Activated naive CD4-positive, alpha-beta T cell (primary cell): ENCODE data around the gene CYP3A5.
"Not testable (repeated sequence)": the region's sequence is repeated elsewhere in the genome, so short reads cannot be mapped to it uniquely, and the experiment has no call there.

Experiments used
- DNase-seq, 4 experiments: peaks; one replicate each; lab custom pipeline; 2025; lab: John Stamatoyannopoulos, UW

Gene CYP3A5

DNA sequence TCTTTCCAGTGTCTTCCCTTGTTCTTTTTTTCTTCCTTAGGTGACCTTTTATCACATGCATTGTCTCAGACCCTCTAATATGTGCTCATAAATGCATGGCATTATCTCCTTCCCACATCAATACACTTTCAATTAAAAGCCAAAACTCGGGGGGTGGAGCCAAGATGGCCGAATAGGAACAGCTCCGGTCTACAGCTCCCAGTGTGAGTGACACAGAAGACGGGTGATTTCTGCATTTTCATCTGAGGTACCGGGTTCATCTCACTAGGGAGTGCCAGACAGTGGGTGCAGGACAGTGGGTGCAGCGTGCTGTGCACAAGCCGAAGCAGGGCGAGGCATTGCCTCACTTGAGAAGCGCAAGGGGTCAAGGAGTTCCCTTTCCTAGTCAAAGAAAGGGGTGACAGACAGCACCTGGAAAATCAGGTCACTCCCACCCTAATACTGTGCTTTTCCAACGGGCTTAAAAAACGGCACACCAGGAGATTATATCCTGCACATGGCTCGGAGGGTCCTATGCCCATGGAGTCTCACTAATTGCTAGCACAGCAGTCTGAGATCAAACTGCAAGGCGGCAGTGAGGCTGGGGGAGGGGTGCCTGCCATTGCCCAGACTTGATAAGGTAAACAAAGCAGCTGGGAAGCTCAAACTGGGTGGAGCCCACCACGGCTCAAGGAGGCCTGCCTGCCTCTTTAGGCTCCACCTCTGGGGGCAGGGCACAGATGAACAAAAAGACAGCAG lies 6.2 kb upstream of the CYP3A5 start:
- not testable (repeated sequence) for DNase-seq

DNA sequence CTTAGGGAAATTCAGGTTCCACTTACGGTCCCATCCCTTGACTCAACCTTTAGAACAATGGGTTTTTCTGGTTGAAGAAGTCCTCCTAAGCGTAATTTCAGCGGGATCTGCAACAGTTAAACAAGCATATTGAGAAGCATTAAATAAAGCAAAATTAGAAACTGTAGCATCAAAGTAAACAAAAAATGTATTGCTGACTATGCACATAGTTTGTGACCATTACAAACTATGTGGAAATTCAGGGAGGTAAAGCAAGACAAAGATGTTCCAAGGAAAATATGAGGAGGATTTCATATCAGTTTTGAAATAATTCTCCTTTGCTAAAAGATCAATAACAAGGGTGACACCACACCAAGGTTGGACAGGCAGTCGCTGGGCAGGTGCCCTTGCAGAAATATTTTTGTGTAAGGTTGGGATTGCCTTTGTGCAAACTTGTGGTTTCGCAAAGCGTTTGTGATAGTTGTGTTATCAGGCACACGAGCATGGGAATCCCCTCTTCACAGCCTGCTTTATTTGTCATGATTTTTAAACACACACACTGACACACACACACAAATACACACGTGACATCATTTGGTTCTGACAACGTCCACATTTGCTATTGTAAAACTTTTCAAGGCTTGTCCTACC lies 5.4 kb upstream of the CYP3A5 start:
- no peak for DNase-seq

DNA sequence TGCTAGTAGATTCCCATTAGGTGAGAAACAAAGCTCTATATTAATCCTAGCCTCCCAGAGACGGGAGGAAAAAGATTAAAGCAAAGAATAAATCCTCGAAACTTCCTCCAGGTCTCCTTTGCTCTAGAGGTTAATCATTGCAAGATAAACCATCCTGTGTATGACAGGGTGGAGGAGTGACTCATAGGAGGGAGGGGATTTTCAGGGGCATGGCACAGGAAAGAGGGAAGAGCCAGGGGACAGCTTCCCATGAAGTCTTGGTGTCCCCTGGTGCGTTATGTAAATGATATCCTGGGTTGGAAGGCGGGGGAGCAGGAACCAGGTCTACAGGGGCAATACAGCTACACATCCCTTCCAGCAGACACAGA lies 780 bp downstream of the CYP3A5 start:
- no peak for DNase-seq

DNA sequence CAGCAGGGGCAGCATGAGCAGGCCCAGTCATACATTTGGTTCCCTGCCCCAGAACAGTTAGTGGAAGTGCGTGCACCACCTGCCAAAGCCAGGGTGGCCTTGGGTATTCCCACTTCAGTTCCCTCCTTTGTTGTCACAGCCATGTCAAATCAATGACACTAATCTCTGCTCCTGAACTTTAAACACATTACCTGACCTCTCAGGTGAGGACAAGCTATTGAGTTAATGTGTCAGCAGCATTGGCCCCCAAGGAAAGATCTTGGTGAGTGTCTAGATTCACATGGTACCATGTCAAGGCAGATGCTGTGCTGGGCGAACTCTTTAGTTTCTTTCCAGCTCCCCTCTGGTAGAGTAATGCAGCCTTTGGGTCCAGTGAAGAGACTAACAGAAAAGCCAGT lies 2.1 kb downstream of the CYP3A5 start:
- DNase-seq: no peak

DNA sequence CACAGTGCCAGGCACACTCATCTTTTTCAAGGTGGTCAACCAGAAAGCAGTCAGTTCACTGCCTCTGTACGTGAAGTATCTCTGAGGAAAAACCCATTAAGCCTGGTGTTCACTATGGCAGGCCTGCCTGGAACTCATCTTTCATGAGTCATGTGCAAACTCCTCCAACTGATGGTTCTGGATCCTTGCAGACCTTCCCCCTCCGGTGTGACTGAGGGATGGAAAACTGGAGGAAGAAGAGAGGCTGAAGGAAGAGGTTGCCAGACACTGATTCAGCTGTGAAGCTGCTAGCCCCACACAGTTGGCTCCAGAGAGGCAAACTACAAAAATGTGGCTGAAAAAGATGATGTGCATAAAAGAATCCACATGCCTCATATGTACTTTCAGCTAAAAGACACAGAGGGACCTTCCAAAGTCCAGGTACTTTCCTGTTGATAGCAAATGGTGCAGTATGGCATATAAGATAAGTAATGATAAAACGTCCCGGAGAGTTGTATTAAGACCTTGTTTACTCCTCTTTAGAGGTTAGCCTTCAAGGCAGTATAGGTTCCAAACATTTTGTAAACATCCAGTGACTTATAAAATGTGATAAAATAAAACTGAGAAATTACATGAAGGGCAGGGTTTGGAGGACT lies 2.7 kb downstream of the CYP3A5 start:
- DNase-seq: no peak

DNA sequence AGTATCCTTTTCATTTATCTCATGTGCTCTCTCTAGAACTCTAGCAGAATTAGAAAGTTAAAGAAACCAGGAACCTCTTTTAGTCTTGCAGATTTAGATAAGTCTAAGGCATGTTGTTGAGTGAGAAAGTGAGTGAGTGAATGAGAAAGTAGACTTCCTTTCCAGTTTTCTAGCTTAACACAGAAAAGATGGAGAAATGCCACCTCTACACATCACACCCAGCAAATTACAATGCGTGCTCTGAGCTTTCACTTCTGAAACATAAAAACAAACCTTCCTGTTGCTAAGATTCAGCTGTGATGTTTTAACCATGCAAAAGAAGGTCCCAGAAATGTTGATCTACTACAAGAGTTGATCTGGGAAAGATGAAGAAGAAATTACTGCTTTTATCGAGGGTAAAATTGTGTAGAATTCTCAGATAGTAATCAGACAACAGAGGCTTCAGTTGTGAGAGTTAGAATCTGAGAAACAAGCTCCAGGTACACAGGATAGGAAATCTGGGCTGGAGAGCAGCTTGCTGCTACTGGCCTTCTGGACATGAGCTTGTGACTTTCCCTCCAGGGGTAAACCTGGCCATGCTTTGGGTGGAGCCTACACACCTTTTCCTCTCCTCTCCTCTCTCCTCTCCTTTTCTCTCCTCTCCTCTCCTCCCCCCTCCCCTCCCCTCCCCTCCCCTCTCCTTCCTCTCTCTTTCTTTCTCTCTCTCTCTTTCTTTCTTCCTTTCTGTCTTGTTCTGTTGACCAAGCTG lies 4.6 kb downstream of the CYP3A5 start:
- DNase-seq: no peak

DNA sequence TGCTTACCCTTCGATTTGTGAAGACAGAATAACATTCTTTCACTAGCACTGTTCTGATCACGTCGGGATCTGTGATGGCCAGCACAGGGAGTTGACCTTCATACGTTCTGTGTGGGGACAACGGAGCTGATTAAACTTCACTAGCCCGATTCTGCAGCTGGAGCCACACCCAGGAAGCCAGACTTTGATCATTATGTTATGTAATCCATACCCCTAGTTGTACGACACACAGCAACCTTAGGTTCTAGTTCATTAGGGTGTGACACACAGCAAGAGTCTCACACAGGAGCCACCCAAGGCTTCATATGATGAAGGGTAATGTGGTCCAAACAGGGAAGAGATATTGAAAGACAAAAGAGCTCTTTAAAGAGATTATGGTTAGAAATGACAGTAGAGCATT lies 7.2 kb downstream of the CYP3A5 start:
- no peak for DNase-seq

DNA sequence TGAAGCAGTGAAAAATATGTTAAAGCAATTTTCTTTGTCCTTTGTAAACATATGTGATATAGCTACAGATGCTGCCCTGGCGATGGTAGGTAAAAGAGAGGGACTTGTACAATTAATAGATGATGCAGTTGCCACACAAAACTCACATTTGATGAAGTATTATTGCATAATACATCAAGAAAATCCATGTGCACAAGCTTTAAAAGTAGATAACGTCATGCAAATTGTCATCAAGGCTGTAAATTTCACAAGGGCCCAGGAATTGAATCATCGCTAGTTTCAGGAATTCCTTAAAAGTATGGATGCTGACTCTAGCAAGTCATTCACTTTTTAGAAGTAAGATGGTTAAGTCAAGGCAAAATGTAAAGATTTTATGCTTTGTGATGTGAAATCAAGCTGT lies 10.0 kb downstream of the CYP3A5 start:
- no peak for DNase-seq

DNA sequence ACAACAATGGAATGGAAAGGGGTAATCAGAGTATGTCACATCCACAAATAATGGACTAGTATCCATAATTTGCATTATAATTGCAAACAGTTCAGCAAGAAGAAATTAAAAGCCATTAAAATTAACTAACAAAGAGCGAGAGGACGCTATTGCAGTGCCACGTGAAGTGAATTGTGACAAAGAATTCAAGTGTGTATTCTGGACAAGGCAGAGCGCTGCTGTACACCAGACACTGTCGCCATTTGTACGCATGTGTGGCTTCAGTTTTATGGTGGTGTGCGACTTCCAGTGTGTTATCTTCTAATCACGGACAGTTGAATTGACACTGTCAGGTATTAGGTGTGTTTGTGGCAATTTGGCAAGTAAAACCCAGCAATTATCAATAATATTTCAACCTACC lies 11.3 kb downstream of the CYP3A5 start:
- no peak for DNase-seq

DNA sequence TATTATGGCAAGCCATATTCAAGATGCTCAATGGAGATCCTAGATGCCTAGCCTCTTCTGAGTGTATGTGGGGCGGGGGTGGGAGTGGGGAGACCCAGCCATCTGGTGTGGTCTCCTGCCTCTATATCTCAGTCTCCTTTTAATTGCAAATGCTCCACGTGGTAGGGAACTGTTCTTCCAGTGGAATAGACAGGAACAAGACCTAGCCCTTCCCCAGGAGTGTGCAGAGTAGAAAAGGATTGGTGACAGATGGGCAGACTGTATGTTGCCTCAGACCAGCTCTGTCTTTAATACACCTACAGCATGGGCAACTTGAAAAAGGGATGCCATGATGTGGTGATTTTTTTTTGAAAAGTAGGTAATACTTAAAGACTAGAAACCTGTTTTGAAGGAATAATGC lies 12.6 kb downstream of the CYP3A5 start:
- DNase-seq: no peak

DNA sequence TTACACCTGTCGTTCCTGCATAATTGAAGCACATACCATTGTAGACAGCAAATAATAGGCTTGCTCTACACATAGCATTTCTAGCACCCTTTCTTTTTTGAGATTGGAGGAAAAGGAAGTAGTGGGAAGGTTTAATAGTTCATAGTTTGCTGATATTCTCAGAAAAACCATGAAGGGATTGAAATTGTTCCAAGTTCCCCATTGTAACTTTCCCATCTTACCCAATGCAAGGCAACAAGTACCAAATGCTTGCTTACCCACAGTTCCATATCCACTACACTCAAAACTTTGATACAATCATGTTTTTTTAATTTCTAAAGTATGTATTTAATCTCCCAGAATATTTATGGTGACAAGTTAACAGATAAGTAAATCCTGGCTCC lies 13.8 kb downstream of the CYP3A5 start:
- DNase-seq: no peak

DNA sequence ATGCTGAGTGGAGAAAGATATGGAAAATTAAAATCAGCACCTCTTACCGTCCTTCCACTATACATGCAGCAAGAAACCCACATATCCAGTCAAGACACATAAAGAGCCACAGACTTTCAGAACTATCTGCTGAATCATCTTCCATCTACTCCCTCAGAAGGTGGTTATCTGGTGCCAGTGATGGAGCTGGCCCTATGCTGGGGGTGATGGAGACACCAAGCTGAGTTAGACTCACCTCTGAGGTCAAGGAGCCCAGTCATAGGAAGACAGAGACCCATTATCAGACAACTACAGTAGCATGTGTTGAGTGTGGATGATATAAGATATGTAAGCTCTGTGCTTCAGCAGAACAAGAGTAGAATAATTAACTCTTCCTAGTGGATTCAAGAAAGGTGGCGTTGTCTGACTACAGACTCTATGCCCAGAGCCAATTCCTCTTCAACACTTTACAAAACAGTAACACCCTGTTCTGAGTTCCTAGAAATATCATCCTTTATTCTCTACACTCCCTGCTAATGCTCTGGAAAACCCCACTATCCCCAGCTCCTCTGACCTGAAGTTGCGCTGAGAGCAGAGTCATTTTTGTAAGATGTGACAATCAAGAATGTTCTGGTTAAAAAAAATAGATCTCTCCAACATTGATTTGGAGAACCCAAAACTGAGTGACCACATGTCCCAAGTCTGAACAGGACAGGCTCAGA lies 14.3 kb downstream of the CYP3A5 start:
- DNase-seq: no peak

DNA sequence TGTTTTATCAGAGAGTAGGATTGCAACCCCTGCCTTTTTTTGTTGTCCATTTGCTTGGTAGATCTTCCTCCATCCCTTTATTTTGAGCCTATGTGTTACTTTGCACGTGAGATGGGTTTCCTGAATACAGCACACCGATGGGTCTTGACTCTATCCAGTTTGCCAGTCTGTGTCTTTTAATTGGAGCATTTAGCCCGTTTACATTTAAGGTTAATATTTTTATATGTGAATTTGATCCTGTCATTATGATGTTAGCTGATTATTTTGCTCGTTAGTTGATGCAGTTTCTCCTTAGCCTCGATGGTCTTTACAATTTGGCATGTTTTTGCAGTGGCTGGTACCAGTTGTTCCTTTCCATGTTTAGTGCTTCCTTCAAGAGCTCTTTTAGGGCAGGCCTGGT lies 21.9 kb downstream of the CYP3A5 start:
- not testable (repeated sequence) for DNase-seq

DNA sequence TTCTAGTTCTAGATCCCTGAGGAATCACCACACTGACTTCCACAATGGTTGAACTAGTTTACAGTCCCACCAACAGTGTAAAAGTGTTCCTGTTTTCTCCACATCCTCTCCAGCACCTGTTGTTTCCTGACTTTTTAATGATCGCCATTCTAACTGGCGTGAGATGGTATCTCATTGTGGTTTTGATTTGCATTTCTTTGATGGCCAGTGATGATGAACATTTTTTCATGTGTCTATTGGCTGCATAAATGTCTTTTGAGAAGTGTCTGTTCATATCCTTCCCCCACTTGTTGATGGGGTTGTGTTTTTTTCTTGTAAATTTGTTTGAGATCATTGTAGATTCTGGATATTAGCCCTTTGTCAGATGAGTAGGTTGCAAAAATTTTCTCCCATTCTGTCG lies 25.2 kb downstream of the CYP3A5 start:
- not testable (repeated sequence) for DNase-seq

DNA sequence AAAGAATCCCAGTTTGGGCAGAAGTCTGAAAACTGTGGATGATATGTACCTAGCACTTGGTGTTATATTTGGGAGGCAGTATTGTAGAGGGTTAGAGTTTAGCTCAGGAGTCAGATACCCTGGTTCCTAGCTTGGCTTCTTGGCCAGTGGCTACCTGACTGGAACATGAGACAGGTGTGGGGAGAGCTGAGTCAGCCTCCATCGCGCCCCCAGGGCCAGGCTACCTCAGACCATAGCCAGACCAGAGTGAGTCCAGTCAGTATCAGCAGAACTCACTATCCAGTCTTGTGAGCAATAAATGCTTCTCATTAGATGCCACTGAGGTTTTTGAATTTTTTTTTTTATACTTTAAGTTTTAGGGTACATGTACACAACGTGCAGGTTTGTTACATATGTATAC lies 26.0 kb downstream of the CYP3A5 start:
- DNase-seq: no peak

DNA sequence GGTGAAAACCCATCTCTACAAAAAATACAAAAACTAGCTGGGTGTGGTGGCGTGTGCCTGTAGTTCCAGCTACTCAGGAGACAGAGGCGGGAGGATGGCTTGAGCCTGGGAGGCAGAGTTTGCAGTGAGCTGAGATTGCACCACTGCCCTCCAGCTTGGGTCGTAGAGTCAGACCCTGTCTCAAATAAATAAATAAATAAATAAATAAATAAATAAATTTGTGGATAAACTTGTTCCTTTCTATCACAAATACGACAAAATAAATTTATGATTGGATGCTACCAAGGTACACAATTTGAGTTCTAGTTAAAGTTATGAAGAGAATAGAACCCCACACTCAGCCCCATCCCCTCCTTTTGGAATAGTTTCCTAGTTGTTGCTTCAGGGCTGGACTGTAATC lies 26.5 kb downstream of the CYP3A5 start:
- not testable (repeated sequence) for DNase-seq

DNA sequence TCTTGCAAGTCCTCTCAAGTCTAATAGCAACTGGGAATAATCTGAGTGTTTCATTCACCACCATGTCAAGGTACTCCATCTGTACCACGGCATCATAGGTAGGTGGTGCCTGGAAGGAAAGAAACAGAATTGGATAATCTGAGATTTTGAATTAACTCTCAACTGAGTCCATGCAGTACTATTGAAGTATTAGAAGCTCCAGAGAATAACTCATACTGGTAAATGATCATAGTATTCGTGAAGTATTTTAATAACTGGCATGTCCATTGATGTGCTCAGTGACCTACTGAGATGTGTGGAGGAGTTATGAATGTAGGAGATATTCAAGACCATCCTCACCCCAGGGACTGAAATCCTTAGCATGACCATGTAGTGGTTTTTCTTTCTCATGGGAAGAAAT lies 27.1 kb downstream of the CYP3A5 start:
- no peak for DNase-seq

DNA sequence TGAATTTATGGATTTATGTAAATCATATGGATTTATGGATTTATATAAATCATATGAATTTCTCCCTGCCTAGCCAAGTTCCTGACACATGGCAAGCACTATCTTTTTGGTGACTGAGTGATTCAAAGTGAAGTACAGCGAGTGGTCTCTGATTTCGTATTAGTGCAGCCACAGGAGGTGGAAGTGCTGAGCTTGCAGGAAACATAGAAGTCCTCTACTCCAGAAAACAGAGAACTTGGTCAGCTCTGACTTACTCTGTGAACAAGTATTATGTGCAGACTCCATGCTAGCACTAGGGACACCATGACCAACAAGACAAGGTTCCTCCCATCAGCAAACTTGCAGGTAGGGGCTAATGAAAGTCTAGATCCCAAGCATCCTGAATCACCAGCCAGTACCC lies 28.5 kb downstream of the CYP3A5 start:
- no peak for DNase-seq

DNA sequence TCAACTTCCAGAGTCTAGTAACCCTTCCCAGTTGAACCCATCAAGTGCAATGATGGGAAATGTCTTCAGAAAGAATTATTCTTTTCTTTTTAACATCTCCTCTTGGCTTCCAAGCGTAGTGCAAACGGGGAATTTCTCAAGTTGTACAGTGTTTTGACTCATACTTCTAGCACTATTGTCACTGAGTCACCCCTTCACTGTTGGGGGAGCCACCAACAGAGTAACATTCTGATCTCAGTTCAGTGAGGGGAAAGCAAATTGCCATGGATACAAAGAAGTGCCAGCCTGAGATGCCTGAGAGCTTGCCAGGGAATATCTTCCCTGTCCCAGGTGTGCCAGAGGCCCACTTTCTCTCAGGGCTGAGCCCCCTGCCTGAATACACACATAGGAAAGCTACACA lies 31.0 kb downstream of the CYP3A5 start:
- DNase-seq: no peak

DNA sequence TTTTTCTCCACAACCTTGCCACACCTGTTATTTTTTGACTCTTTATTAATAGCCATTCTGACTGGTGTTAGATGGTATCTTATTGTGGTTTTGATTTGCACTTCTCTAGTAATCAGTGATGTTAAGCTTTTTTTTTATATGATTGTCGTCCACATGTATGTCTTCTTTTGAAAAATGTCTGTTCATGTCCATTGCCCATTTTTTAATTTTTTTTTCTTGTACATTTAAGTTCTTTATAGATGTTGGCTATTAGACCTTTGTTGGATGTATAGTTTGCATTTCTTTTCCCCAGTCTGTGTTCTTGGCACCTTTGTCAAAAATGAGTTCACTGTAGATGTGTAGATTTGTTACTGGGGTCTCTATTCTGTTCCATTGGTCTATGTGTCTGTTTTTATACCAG lies 34.2 kb downstream of the CYP3A5 start:
- DNase-seq: no peak

DNA sequence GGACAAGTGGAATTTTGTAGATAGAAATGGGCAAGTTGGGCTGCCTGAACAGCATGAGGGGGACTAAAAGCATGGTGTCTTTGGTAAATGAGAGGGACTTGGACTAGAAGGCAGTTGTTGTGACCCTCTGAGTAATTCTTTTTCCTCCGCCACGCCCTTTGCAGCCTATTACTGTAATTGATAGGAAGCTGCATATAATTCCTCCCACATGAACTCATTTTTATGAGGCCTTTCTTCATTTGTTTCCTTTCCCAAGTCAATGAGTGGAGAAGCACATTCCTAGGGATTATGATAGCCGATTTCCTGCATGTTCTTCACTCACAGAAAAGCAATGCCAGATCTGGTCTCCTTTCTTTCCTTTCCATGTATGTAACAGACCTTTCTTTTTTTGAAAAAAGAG lies 35.4 kb downstream of the CYP3A5 start:
- no peak for DNase-seq

DNA sequence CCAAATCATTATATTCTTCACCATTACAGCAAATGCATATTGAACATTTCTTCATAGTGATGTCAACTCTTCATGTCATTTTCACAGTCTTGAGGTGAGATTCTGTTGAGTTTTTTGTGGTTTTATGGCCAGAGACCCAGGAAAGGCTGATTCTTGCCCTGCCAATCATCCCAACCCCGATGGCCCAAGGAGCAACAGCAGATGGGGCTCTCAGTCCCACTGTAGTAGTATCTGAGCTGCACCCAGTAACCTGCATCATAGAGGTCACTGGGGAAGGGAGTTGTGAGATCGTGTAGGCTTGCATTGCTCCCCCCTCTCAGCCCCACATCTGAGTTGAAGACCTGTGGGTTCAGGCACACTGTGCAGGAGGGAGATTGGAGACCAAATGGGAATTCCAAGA lies 36.3 kb downstream of the CYP3A5 start:
- DNase-seq: no peak
